Erythroblast (primary cell): ENCODE results near the gene GMCL1.

ENCODE experiments used
- DNase-seq, 2 experiments: peaks; one replicate each; lab custom pipeline; 2025; lab: John Stamatoyannopoulos, UW
- GATA1 ChIP-seq: IDR thresholded peaks from 2 replicates; pipeline ENCODE4 v1.6.1; 2011; ENCODE audit warnings: low read depth, mild to moderate bottlenecking, control low read depth, low read length, moderate library complexity
- POLR2A ChIP-seq: IDR thresholded peaks from 2 replicates; pipeline ENCODE4 v1.6.1; 2011; ENCODE audit warnings: mild to moderate bottlenecking, low read length

GMCL1 gene

GRCh38 chr2:69829256-69830044 lies at the start of gene GMCL1:
GMCL1 (plus strand) TSS chr2:69829660; CDS start chr2:69829893, 233 bp downstream.
- TF ChIP-seq POLR2A (peak; percentile 92), GATA1 (no peak)

GRCh38 chr2:69780921-69781320 lies 48.5 kb upstream of the GMCL1 start:
- DNase-seq: no peak
- TF ChIP-seq GATA1 (no peak), POLR2A (no peak)

More at GRCh38 chr2:69829256-69830044, at the start of gene GMCL1:
- DNase-seq: peak; percentile 98 to 99

- TF ChIP-seq GATA1: no peak
- TF ChIP-seq POLR2A: no peak
- peak; percentile 53 to 54 for DNase-seq
These were observed 47.9 kb upstream of the GMCL1 start for GRCh38 chr2:69781321-69782248.

GRCh38 chr2:69784228-69784627 lies 45.2 kb upstream of the GMCL1 start:
- no peak for DNase-seq
- no peak for TF ChIP-seq POLR2A
- TF ChIP-seq GATA1: no peak

GRCh38 chr2:69785358-69785757 lies 44.1 kb upstream of the GMCL1 start:
- DNase-seq: no peak
- no peak for TF ChIP-seq GATA1
- TF ChIP-seq POLR2A: no peak

- TF ChIP-seq POLR2A (no peak), GATA1 (no peak)
- DNase-seq: peak in 1 of 2 experiments; percentile 15
These were observed 43.4 kb upstream of the GMCL1 start for GRCh38 chr2:69786052-69786560.

GRCh38 chr2:69789175-69789721 lies 40.2 kb upstream of the GMCL1 start:
- no peak for DNase-seq
- TF ChIP-seq POLR2A (no peak), GATA1 (no peak)

GRCh38 chr2:69789772-69790600 lies 39.5 kb upstream of the GMCL1 start:
- DNase-seq: no peak
- TF ChIP-seq POLR2A (no peak), GATA1 (no peak)

- TF ChIP-seq POLR2A (no peak), GATA1 (no peak)
- no peak for DNase-seq
These were observed 38.9 kb upstream of the GMCL1 start for GRCh38 chr2:69790601-69790959.

GRCh38 chr2:69791045-69791444 lies 38.4 kb upstream of the GMCL1 start:
- DNase-seq: no peak
- no peak for TF ChIP-seq POLR2A
- TF ChIP-seq GATA1: no peak

GRCh38 chr2:69796174-69796573 lies 33.3 kb upstream of the GMCL1 start:
- TF ChIP-seq GATA1: no peak
- no peak for TF ChIP-seq POLR2A

GRCh38 chr2:69797235-69797634 lies 32.2 kb upstream of the GMCL1 start:
- peak in 1 of 2 experiments; percentile 15 for DNase-seq
- TF ChIP-seq POLR2A (no peak), GATA1 (no peak)

More at GRCh38 chr2:69796174-69796573, 33.3 kb upstream of the GMCL1 start:
- DNase-seq: peak; percentile 38 to 40

GRCh38 chr2:69797836-69798289 lies 31.6 kb upstream of the GMCL1 start:
- DNase-seq: no peak
- TF ChIP-seq POLR2A (no peak), GATA1 (no peak)
